Mammary epithelial cell (primary cell): ENCODE measurements around the gene TAS2R14.

ENCODE experiments used
- EZH2 ChIP-seq: IDR thresholded peaks from 2 replicates; pipeline ENCODE4 v1.6.1; 2012; ENCODE audit warnings: low read length, inconsistent platforms, borderline replicate concordance
- TF ChIP-seq, protein P1 (sequence below), 2 donors: IDR thresholded peaks in 1 of 2; conservative IDR thresholded peaks in 1 of 2; 2 replicates each; pipeline ENCODE4 v1.5.1; 2011 to 2012; ENCODE audit warnings: inconsistent platforms in 2 of 2, low read length in 2 of 2, mild to moderate bottlenecking in 2 of 2, control low read depth in 1 of 2, low read depth in 1 of 2; ENCODE audit not compliant: insufficient read depth in 1 of 2; ENCODE audit errors: extremely low read depth in 1 of 2

DNA sequence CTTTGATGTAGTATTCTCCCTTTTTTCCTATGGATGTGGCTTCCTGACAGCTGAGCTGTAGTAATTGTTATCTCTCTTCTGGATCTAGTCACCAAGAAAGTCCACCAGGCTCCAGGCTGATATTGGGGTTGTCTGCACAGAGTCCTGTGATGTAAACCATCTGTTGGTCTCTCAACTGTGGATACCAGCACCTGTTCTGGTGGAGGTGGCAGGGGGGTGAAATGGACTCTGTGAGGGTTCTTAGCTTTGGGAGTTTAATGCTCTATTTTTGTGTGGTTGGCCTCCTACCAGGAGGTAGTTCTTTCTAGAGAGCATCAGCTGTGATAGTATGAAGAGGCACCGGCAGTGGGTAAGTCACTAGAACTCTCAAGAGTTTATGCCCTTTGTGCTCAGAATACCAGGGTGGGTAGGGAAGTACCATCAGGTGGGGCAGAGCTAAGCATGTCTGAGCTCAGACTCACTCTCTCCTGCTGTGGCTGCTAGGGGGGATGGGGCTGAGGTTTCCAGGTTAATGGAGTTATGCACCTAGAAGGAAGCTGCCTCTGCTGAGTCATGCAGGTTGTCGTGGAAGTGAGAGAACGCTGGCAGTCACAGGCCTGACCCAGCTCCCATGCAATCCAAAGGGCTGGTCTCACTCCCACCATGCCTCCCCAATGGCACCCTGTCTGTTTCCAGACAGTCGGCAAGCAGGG lies 3.0 kb upstream of the TAS2R14 start:
- TF ChIP-seq, protein P1, sequence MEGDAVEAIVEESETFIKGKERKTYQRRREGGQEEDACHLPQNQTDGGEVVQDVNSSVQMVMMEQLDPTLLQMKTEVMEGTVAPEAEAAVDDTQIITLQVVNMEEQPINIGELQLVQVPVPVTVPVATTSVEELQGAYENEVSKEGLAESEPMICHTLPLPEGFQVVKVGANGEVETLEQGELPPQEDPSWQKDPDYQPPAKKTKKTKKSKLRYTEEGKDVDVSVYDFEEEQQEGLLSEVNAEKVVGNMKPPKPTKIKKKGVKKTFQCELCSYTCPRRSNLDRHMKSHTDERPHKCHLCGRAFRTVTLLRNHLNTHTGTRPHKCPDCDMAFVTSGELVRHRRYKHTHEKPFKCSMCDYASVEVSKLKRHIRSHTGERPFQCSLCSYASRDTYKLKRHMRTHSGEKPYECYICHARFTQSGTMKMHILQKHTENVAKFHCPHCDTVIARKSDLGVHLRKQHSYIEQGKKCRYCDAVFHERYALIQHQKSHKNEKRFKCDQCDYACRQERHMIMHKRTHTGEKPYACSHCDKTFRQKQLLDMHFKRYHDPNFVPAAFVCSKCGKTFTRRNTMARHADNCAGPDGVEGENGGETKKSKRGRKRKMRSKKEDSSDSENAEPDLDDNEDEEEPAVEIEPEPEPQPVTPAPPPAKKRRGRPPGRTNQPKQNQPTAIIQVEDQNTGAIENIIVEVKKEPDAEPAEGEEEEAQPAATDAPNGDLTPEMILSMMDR (conservative IDR thresholded peaks at IDR 0.05 in 1 of 2, IDR thresholded peaks at IDR 0.05 in 1 of 2; ENCODE audit: extremely low read depth in 1 of 2, insufficient read depth in 1 of 2, low read depth in 1 of 2, low read length in 2 of 2), result no peak
- no peak for TF ChIP-seq EZH2
